B cell (primary cell): ENCODE results near the gene C1orf116. TPM values are rescaled to one million over a fixed set of nuclear protein-coding genes. Genes with fewer than 3 reads are reported as not detected.

Experiments used
- ATAC-seq: fragments of 200-7000 bp; cut with Tn5 transposase; one replicate; pipeline ENCODE4 v1.10.0; 2021; ENCODE audit warnings: low read depth, mild to moderate bottlenecking, moderate number of reproducible peaks, moderate library complexity
- CTCF ChIA-PET: fragments of 350-600 bp; sonication (Branson Sonifier 250); formaldehyde crosslinking; loops from one replicate; lab custom pipeline; 2021; ENCODE audit warnings: antibody characterized with exemption, inconsistent platforms; lab: Charles Lee
- POLR2A ChIA-PET: fragments of 350-600 bp; sonication (Branson Sonifier 250); formaldehyde crosslinking; loops from one replicate; lab custom pipeline; 2021; ENCODE audit warnings: antibody characterized with exemption; lab: Charles Lee
- DNase-seq: peaks from one replicate; pipeline ENCODE4 v3.0.0; 2013
- H2AFZ ChIP-seq: 2 replicates; pipeline ENCODE4 v1.6.1; 2012; ENCODE audit warnings: mild to moderate bottlenecking, low read depth, low read length; ENCODE audit not compliant: insufficient read depth, poor library complexity, severe bottlenecking
- H3K27ac ChIP-seq, 2 donors: 1 replicate in 1 of 2; 2 replicates in 1 of 2; pipeline ENCODE4 v1.5.1; 2012 to 2013; ENCODE audit warnings: low read length in 2 of 2, mild to moderate bottlenecking in 2 of 2, moderate library complexity in 1 of 2
- H3K27me3 ChIP-seq, 4 experiments: fragments of 200-600 bp in 1 of 4; sonication (generic) in 1 of 4; replicated peaks in 1 of 4; 1 replicate in 2 of 4; 2 replicates in 2 of 4; pipeline versions ENCODE4 v1.6.1 to v1.7.0; 2013 to 2016; ENCODE audit warnings: low read length in 3 of 4, mild to moderate bottlenecking in 2 of 4, mixed read lengths in 1 of 4, moderate library complexity in 1 of 4; ENCODE audit not compliant: insufficient read depth in 4 of 4, control insufficient read depth in 3 of 4; ENCODE audit errors: control extremely low read depth in 1 of 4
- H3K36me3 ChIP-seq, 2 experiments: replicated peaks in 1 of 2; 1 replicate in 1 of 2; 2 replicates in 1 of 2; pipeline versions ENCODE4 v1.6.1 to v1.7.1; 2013; ENCODE audit warnings: low read length in 1 of 2; ENCODE audit not compliant: insufficient read depth in 2 of 2, control insufficient read depth in 1 of 2; ENCODE audit errors: control extremely low read depth in 1 of 2, extremely low read depth in 1 of 2
- H3K4me1 ChIP-seq, 2 donors: fragments of 200-600 bp in 1 of 2; sonication (generic) in 1 of 2; 1 replicate in 1 of 2; 2 replicates in 1 of 2; pipeline versions ENCODE4 v1.5.1 to v1.6.1; 2013 to 2017; ENCODE audit warnings: low read length in 2 of 2; ENCODE audit not compliant: control insufficient read depth in 2 of 2, insufficient read depth in 2 of 2
- H3K4me2 ChIP-seq: replicated peaks from 2 replicates; pipeline ENCODE3; 2012; ENCODE audit warnings: mild to moderate bottlenecking, low read depth, low read length; ENCODE audit not compliant: poor library complexity, severe bottlenecking
- H3K4me3 ChIP-seq, 5 experiments: fragments of 200-600 bp in 1 of 5; sonication (generic) in 1 of 5; 1 replicate in 3 of 5; 2 replicates in 2 of 5; pipeline versions ENCODE4 v1.5.1 to v1.7.0; 2011 to 2016; ENCODE audit warnings: low read length in 4 of 5, mild to moderate bottlenecking in 4 of 5, low read depth in 2 of 5, control low read depth in 1 of 5, moderate library complexity in 1 of 5; ENCODE audit not compliant: insufficient read depth in 1 of 5; ENCODE audit errors: control extremely low read depth in 1 of 5, extremely low read depth in 1 of 5
- H3K79me2 ChIP-seq: fragments of 200-600 bp; sonication (generic); one replicate; pipeline ENCODE4 v1.6.0; 2016; ENCODE audit warnings: low read length; ENCODE audit not compliant: control insufficient read depth, insufficient read depth
- H3K9ac ChIP-seq: fragments of 200-600 bp; sonication (generic); 2 replicates; pipeline ENCODE4 v1.6.1; 2017; ENCODE audit warnings: mild to moderate bottlenecking, low read length, moderate library complexity
- H3K9me3 ChIP-seq, 3 donors: one replicate each; pipeline versions ENCODE4 v1.6.1 to v1.7.1; 2013; ENCODE audit warnings: low read length in 2 of 3; ENCODE audit not compliant: control insufficient read depth in 2 of 3, insufficient read depth in 1 of 3; ENCODE audit errors: control extremely low read depth in 1 of 3
- H4K20me1 ChIP-seq: 2 replicates; pipeline ENCODE4 v1.6.0; 2012; ENCODE audit warnings: mild to moderate bottlenecking, low read length; ENCODE audit not compliant: insufficient read depth, control insufficient read depth, poor library complexity, severe bottlenecking
- H3K27ac Mint-ChIP-seq: one replicate; pipeline ENCODE4 v1.8.0; 2021; ENCODE audit warnings: mixed read lengths
- H3K27me3 Mint-ChIP-seq: one replicate; pipeline ENCODE4 v1.8.0; 2021; ENCODE audit warnings: mixed read lengths
- H3K4me1 Mint-ChIP-seq: one replicate; pipeline ENCODE4 v1.8.0; 2021; ENCODE audit warnings: mixed read lengths
- H3K4me3 Mint-ChIP-seq: one replicate; pipeline ENCODE4 v1.8.0; 2021; ENCODE audit warnings: mixed read lengths
- H3K9me3 Mint-ChIP-seq: one replicate; pipeline ENCODE4 v1.8.0; 2022; ENCODE audit warnings: mixed read lengths; ENCODE audit not compliant: insufficient read depth
- CTCF ChIP-seq: fragments of 200-600 bp; IDR thresholded peaks from one replicate; pipeline ENCODE4 v1.8.0; 2022; ENCODE audit warnings: antibody characterized with exemption, mild to moderate bottlenecking
- EZH2 ChIP-seq: IDR thresholded peaks from 2 replicates; pipeline ENCODE4 v1.6.1; 2012; ENCODE audit warnings: borderline replicate concordance, low read depth, mild to moderate bottlenecking, moderate library complexity, low read length; ENCODE audit not compliant: insufficient read depth, poor library complexity, severe bottlenecking
- WGBS: methylation state at CpG from one replicate; pipeline ENCODE4 v1.1.5; 2013; ENCODE audit warnings: missing lambda C conversion rate; ENCODE audit not compliant: insufficient coverage; 5-methylcytosine and 5-hydroxymethylcytosine counted together
- intact Hi-C: fragments of 100-400 bp; cut with micrococcal nuclease; formaldehyde crosslinking; loops from one replicate; pipeline ENCODE4 v1.10.0; 2022
- polyA plus RNA-seq: library from polyadenylated mRNA; depleted of rRNA; stranded (reverse); fragments of >200 nt; gene quantifications from 2 replicates; pipeline ENCODE4 v1.2.3, GENCODE V29; 2012
- total RNA-seq, 2 donors: library from RNA; stranded (reverse); fragments of 120-200 nt in 1 of 2; gene quantifications; 1 replicate in 1 of 2; 2 replicates in 1 of 2; pipeline versions ENCODE4 v1.2.3 to v1.2.4, GENCODE V29; 2013 to 2022

Gene C1orf116
- total and polyA plus RNA-seq, 2 donors (not counting 1 experiment from before 2014, with no cell fraction given) = 0.09 TPM; not detected in 1

DNA sequence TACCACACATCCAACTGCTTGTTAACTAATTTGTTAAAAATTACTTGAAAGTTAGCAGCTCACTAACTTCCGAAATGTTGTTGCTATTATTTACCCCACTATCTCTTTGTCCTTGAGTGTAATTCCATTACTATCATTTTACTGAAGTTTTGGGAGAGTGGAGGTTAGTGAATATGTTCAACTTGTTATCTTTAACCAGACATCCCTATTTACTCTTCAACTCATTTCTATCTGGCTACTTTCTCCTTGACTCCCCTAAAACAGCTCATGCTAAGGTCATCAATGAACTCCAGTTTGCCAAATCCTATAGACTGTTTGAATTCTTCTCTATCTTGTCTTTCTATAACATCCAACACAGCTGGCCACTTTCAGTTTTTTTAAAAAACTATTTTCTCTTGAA, 4.3 kb upstream of the C1orf116 start:
- CTCF ChIA-PET = no interaction called here
- H3K4me3 Mint-ChIP-seq = no peak overlapping the region
- no peaks in the 10 kb centered on the region for H3K36me3 ChIP-seq

More for the DNA sequence above, 4.3 kb upstream of the C1orf116 start:
- H3K4me1 ChIP-seq = no peaks in the 10 kb centered on the region
- peaks cover 0 to 14% (median 3%) of the 10 kb centered on the region in 4 experiments for H3K27me3 ChIP-seq
- no peak overlapping the region for H3K27ac Mint-ChIP-seq
- no CpG with 5 or more reads among the region's 1 CpG for WGBS
- intact Hi-C loops = no loop called here
- DNase-seq (no peak), ATAC-seq (no peak)
- POLR2A ChIA-PET = no interaction called here
- H3K9me3 ChIP-seq = no peaks in the 10 kb centered on the region
- H3K4me3 ChIP-seq = no peak overlapping the region
- no peaks in the 10 kb centered on the region for H4K20me1 ChIP-seq
- H3K4me1 Mint-ChIP-seq = no peaks in the 10 kb centered on the region
- no peak overlapping the region for H3K9ac ChIP-seq
- TF ChIP-seq CTCF (no peak), EZH2 (no peak)
- no peak overlapping the region for H3K27ac ChIP-seq
- no peak overlapping the region for H3K4me2 ChIP-seq
- H3K27me3 Mint-ChIP-seq = peaks cover 29% of the 10 kb centered on the region
- no peak overlapping the region for H2AFZ ChIP-seq
- no peaks in the 10 kb centered on the region for H3K79me2 ChIP-seq
- H3K9me3 Mint-ChIP-seq = no peaks in the 10 kb centered on the region
